HG03064 (cell line): ENCODE measurements around the gene PAPPA2.

Experiments
- ATAC-seq: cut with Tn5 transposase; IDR thresholded peaks from one replicate; pipeline ENCODE4 v1.9.1; 2021; ENCODE audit warnings: low read depth; ENCODE audit not compliant: unreplicated experiment

The PAPPA2 gene

GRCh38 chr1:176499671-176500070 lies 36.7 kb downstream of the PAPPA2 start:
- no peak for ATAC-seq

GRCh38 chr1:176501599-176501998 lies 38.6 kb downstream of the PAPPA2 start:
- ATAC-seq = no peak

GRCh38 chr1:176504848-176505553 lies 42.0 kb downstream of the PAPPA2 start:
- no peak for ATAC-seq

- ATAC-seq = no peak
Measured at GRCh38 chr1:176512966-176513365, 50.0 kb downstream of the PAPPA2 start.

- no peak for ATAC-seq
Measured at GRCh38 chr1:176515310-176515709, 52.3 kb downstream of the PAPPA2 start.

GRCh38 chr1:176517484-176517883 lies 54.5 kb downstream of the PAPPA2 start:
- no peak for ATAC-seq

- ATAC-seq = no peak
Measured at GRCh38 chr1:176521211-176521610, 58.2 kb downstream of the PAPPA2 start.

GRCh38 chr1:176522310-176522845 lies 59.4 kb downstream of the PAPPA2 start:
- ATAC-seq = no peak

- ATAC-seq = no peak
Measured at GRCh38 chr1:176529395-176530090, 66.6 kb downstream of the PAPPA2 start.

GRCh38 chr1:176531036-176531435 lies 68.1 kb downstream of the PAPPA2 start:
- ATAC-seq = no peak

- ATAC-seq = no peak
Measured at GRCh38 chr1:176531921-176532897, 69.2 kb downstream of the PAPPA2 start.

- no peak for ATAC-seq
Measured at GRCh38 chr1:176533020-176533419, 70.0 kb downstream of the PAPPA2 start.

GRCh38 chr1:176536588-176536987 lies 73.6 kb downstream of the PAPPA2 start:
- no peak for ATAC-seq

GRCh38 chr1:176539018-176539417 lies 76.0 kb downstream of the PAPPA2 start:
- no peak for ATAC-seq

- ATAC-seq = no peak
Measured at GRCh38 chr1:176540428-176540827, 77.5 kb downstream of the PAPPA2 start.

- ATAC-seq = no peak
Measured at GRCh38 chr1:176541663-176542062, 78.7 kb downstream of the PAPPA2 start.

- ATAC-seq = no peak
Measured at GRCh38 chr1:176542352-176542751, 79.4 kb downstream of the PAPPA2 start.

- ATAC-seq = no peak
Measured at GRCh38 chr1:176543360-176544129, 80.6 kb downstream of the PAPPA2 start.

GRCh38 chr1:176545034-176545639 lies 82.2 kb downstream of the PAPPA2 start:
- no peak for ATAC-seq

- no peak for ATAC-seq
Measured at GRCh38 chr1:176546825-176547224, 83.8 kb downstream of the PAPPA2 start.
